Thyroid gland (tissue), 4 donors: ENCODE data around the gene HOXD12. TPM values are rescaled to one million over a fixed set of nuclear protein-coding genes. Genes with fewer than 3 reads are reported as not detected.

Experiments used
- DNase-seq, 2 donors: peaks; one replicate each; pipeline ENCODE4 v3.0.0-alpha.2; 2019
- H3K27ac ChIP-seq, 3 donors: fragments of 200-600 bp; sonication (generic); 1 replicate in 2 of 3; 2 replicates in 1 of 3; pipeline ENCODE4 v1.5.1; 2016 to 2019; ENCODE audit warnings: mild to moderate bottlenecking in 1 of 3, moderate library complexity in 1 of 3
- H3K27me3 ChIP-seq: fragments of 200-600 bp; sonication (generic); one replicate; pipeline ENCODE4 v1.5.1; 2019
- H3K36me3 ChIP-seq, 2 donors: fragments of 200-600 bp; sonication (generic); one replicate each; pipeline ENCODE4 v1.5.1; 2016 to 2019
- H3K4me1 ChIP-seq, 2 donors: fragments of 200-600 bp; sonication (generic); one replicate each; pipeline ENCODE4 v1.5.1; 2017 to 2019
- H3K4me3 ChIP-seq, 3 donors: fragments of 200-600 bp; sonication (generic); replicated peaks in 1 of 3; 1 replicate in 2 of 3; 2 replicates in 1 of 3; pipeline ENCODE4 v1.5.1; 2016; ENCODE audit warnings: mild to moderate bottlenecking in 1 of 3
- H3K9me3 ChIP-seq: fragments of 200-600 bp; sonication (generic); one replicate; pipeline ENCODE4 v1.5.1; 2017
- POLR2A ChIP-seq, 2 donors: fragments of 450-650 bp; IDR thresholded peaks; one replicate each; pipeline ENCODE4 v1.6.1; 2017; ENCODE audit warnings: antibody characterized with exemption in 2 of 2, mild to moderate bottlenecking in 2 of 2, moderate library complexity in 1 of 2
- WGBS, 2 donors: methylation state at CpG; one replicate each; pipeline ENCODE4 v1.1.5; 2017; 5-methylcytosine and 5-hydroxymethylcytosine counted together
- intact Hi-C: fragments of 100-400 bp; cut with DNase I; formaldehyde crosslinking; loops from one replicate; pipeline ENCODE4 v1.15.1; 2023
- total RNA-seq, 4 donors: library from RNA; depleted of rRNA; stranded (reverse); fragments of >200 nt; gene quantifications; one replicate each; pipeline ENCODE4 v1.2.3, GENCODE V29; 2016
- TF ChIP-seq, protein P1 (sequence below), 6 experiments: fragments of 200-600 bp in 3 of 6; fragments of 450-650 bp in 3 of 6; sonication (generic) in 3 of 6; IDR thresholded peaks; one replicate each; pipeline ENCODE4 v1.5.1; 2016 to 2019; ENCODE audit warnings: antibody characterized with exemption in 6 of 6, mild to moderate bottlenecking in 2 of 6, inconsistent platforms in 1 of 6, moderate library complexity in 1 of 6

Gene HOXD12
- total RNA-seq, 4 donors from 2014 or later, result not detected

DNA sequence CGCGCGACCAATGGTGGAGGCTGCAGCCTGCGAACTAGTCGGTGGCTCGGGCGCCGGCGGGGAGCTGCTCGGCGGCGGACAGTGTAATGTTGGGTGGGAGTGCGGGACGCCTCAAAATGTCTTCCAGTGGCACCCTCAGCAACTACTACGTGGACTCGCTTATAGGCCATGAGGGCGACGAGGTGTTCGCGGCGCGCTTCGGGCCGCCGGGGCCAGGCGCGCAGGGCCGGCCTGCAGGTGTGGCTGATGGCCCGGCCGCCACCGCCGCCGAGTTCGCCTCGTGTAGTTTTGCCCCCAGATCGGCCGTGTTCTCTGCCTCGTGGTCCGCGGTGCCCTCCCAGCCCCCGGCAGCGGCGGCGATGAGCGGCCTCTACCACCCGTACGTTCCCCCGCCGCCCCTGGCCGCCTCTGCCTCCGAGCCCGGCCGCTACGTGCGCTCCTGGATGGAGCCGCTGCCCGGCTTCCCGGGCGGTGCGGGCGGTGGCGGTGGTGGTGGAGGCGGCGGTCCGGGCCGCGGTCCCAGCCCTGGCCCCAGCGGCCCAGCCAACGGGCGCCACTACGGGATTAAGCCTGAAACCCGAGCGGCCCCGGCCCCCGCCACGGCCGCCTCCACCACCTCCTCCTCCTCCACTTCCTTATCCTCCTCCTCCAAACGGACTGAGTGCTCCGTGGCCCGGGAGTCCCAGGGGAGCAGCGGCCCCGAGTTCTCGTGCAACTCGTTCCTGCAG lies 23.3 kb downstream of the HOXD12 start, which contains the start of gene HOXD9:
HOXD9 (plus strand) TSS at position 37 of the 728 bp plus-strand sequence; CDS start at position 87, 50 bp downstream.
- TF ChIP-seq, protein P1, sequence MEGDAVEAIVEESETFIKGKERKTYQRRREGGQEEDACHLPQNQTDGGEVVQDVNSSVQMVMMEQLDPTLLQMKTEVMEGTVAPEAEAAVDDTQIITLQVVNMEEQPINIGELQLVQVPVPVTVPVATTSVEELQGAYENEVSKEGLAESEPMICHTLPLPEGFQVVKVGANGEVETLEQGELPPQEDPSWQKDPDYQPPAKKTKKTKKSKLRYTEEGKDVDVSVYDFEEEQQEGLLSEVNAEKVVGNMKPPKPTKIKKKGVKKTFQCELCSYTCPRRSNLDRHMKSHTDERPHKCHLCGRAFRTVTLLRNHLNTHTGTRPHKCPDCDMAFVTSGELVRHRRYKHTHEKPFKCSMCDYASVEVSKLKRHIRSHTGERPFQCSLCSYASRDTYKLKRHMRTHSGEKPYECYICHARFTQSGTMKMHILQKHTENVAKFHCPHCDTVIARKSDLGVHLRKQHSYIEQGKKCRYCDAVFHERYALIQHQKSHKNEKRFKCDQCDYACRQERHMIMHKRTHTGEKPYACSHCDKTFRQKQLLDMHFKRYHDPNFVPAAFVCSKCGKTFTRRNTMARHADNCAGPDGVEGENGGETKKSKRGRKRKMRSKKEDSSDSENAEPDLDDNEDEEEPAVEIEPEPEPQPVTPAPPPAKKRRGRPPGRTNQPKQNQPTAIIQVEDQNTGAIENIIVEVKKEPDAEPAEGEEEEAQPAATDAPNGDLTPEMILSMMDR (IDR thresholded peaks at IDR 0.05), result no peak
- peak in 1 of 2 donors; percentile 20 for TF ChIP-seq POLR2A (IDR thresholded peaks at IDR 0.05)
- intact Hi-C loops, result loop anchor here (10.0 kb wide), 1 partner anchor 1022 kb away; no protein-coding TSS in a partner anchor
- H3K9me3 ChIP-seq, result no peaks in the 10 kb centered on the region
- WGBS, 2 donors, result 6 to 12% methylated on average over 13 to 30 of the region's 84 CpGs
- H3K27me3 ChIP-seq, result peaks cover 75% of the 10 kb centered on the region
- no peaks in the 10 kb centered on the region for H3K36me3 ChIP-seq
- H3K27ac ChIP-seq, result peak within 1 kb of the TSS in 2 of 3 donors; percentile 5 to 51
- H3K4me1 ChIP-seq, result peaks cover 0 to 15% of the 10 kb centered on the region in 2 donors
- DNase-seq, result peak; percentile 33 to 37
- peak within 1 kb of the TSS in 1 of 3 donors; percentile 28 for H3K4me3 ChIP-seq

DNA sequence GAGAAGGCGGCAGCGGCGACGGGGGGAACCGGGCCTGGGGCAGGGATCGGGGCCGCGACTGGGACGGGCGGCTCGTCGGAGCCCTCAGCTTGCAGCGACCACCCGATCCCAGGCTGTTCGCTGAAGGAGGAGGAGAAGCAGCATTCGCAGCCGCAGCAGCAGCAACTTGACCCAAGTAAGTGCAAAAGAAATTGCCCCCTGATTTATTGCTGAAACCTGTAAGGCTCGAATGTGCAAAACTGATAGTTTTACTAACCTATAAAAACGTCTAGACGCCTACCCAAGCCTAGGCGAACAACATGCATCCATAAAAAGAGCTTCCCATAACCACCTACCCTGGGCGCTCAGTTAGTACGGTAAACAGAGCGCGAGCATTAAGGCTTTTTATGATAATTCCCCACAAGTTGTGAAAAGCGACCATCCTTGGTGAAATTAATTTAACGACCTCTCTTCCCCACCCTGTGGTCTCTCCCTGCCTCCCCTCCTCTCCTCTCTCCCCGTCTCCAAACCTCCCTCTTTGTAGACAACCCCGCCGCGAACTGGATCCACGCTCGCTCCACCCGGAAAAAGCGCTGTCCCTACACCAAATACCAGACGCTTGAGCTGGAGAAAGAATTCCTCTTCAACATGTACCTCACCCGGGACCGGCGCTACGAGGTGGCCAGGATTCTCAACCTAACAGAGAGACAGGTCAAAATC lies 24.0 kb downstream of the HOXD12 start:
- peaks cover 75% of the 10 kb centered on the region for H3K27me3 ChIP-seq
- no peaks in the 10 kb centered on the region for H3K36me3 ChIP-seq
- intact Hi-C loops, result loop anchor here (10.0 kb wide), 1 partner anchor 1021 kb away; no protein-coding TSS in a partner anchor
- H3K27ac ChIP-seq, result peak overlapping the region in 1 of 3 donors; percentile 51
- peak overlapping the region in 1 of 3 donors; percentile 28 for H3K4me3 ChIP-seq
- peaks cover 0 to 15% of the 10 kb centered on the region in 2 donors for H3K4me1 ChIP-seq
- WGBS, 2 donors, result 10 to 12% methylated on average over 24 to 25 of the region's 40 CpGs
- no peak for DNase-seq
- no peaks in the 10 kb centered on the region for H3K9me3 ChIP-seq
- TF ChIP-seq, protein P1 (IDR thresholded peaks at IDR 0.05), result no peak
- no peak for TF ChIP-seq POLR2A (IDR thresholded peaks at IDR 0.05)

DNA sequence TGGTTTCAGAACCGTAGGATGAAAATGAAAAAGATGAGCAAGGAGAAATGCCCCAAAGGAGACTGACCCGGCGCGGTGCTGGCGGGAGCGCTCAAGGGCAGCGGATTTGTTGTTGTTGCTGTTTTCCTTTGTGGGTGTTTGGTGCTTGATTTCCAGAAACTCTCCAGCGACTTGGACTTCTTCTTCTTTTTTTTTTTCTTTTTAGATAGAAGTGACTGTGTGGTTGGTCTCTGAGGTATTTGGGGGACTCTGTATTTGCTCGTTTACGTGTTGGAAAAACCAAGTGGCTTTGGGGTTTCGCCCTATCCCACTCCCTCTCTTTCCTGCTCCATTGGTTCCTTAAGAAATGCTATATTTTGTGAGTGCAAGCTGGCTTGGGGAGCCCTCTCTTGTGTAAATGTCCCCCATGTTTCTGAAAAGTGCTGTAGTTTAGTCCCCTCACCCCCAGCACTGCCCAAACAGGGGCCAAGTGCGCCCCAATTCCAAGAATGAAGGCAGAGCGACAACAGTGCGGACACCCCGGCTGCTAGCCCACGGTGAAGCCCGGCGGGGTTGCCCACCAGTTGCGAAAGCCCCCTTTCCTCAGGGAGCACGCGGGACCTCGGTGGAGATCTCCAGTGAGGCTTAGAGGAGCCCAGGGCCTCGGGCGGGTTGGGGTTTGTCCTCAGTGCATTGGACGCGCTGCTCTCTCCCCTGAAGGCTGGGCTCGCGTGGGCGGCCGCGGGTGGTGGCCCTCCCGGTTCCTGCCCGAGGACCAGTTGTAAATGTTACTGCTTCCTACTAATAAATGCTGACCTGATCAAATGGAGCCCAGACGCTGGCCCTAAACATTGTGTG lies 24.7 kb downstream of the HOXD12 start:
- TF ChIP-seq, protein P1 (IDR thresholded peaks at IDR 0.05), result no peak
- no peak for TF ChIP-seq POLR2A (IDR thresholded peaks at IDR 0.05)
- Histone ChIP-seq H3K4me3 (no peak overlapping the region), H3K27ac (peak overlapping the region in 1 of 3 donors; percentile 51), H3K27me3 (peaks cover 79% of the 10 kb centered on the region), H3K36me3 (no peaks in the 10 kb centered on the region), H3K4me1 (peaks cover 1 to 18% of the 10 kb centered on the region in 2 donors), H3K9me3 (no peaks in the 10 kb centered on the region)
- no peak for DNase-seq
- intact Hi-C loops, result loop anchor here (10.0 kb wide), 1 partner anchor 1020 kb away; no protein-coding TSS in a partner anchor
- 16 to 23% methylated on average over 32 to 33 of the region's 34 CpGs for WGBS, 2 donors

DNA sequence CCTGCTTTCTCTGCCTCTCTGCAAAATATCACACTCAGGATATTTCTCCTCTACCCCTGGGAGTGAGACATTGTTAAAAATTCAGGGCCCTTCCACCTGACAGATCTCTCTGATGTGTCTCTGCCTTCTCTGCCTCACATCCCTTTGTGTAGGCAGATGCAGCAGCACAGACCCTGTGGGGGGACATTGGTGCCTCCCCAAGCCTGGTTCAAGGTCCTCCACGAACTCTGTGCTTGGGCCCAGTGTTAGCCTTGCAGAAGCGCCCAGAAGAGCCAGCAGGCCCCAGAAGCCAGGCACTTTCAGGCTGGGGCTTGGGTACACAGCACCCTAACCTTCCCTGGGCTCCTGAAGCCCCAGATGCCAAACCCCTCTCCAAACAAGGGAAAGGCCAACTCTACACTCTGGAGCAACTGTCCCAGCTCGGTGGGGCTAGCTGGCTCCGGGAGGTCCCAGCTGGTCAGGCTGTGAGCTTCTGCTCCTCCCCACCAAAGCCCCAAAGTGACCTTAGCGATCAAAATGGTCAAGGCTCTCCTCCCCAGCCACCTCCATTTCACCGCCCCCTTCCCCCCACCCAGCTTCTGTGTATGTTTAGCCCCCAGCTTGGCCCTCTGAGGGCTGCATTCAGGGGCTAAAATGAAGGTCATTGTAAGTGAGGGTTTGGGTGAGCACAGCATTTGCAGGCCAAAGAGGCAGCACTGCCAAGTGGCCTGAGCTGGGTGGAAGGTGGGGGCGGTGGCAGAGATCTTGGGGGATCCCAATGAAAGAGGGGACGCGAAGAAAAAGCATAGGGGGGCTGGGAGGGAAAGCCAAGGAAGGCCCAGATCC lies 25.6 kb downstream of the HOXD12 start:
- DNase-seq, result no peak
- no peak overlapping the region for H3K4me3 ChIP-seq
- no peak for TF ChIP-seq POLR2A (IDR thresholded peaks at IDR 0.05)
- TF ChIP-seq, protein P1 (IDR thresholded peaks at IDR 0.05), result no peak
- no peaks in the 10 kb centered on the region for H3K9me3 ChIP-seq
- peaks cover 75% of the 10 kb centered on the region for H3K27me3 ChIP-seq
- no peaks in the 10 kb centered on the region for H3K36me3 ChIP-seq
- no peak overlapping the region for H3K27ac ChIP-seq
- peaks cover 5 to 24% of the 10 kb centered on the region in 2 donors for H3K4me1 ChIP-seq
- intact Hi-C loops, result loop anchor here (5.0 to 10.0 kb wide), 3 partner anchors 432 to 1020 kb away; no protein-coding TSS in a partner anchor
- WGBS, 2 donors, result 30% methylated on average over 8 to 9 of the region's 9 CpGs
